ENCODE measurements around the gene RMP24.
A peak's percentile ranks its signal among the peaks of the same experiment; 100 is the strongest.

Gene RMP24

DNA sequence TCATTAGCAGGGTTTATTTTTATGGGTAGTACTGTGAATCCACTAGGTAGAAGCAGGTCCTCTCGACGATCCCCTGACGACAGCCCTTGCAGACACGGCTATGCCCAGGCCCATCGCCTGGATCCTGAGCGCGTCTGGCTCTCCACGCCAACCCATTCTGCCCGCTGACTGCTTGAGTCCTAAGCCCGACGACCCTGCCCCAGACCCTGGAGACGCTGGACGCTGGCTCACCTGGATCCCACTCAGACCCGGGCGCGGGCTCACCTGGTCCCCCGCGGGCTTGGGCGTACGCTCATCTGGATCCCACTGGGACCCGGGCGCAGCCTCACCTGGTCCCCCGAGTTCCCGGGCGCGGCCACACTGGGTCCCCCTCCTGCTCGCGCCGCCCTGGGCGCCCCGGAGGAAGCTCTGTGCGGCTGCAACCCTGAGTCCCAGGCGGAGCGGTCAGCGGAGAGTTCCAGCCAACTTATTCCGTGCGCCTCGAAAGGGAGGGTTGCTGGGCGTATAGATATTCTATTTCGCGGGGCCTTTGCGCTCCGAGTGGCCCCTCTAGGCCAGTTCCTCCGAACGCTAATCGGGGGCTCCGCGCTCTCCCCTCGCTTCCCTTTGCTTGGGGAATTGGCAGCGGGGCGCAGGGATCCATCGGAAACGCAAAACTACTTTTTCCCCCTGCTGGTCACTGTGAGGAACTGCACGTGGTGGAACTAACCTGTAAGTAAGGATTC lies 22.4 kb upstream of the RMP24 start (continued):
- TF ChIP-seq FLYWCH1 (CRISPR knock-in tag; IDR thresholded peaks at IDR 0.05) (no peak), KDM5A (IDR thresholded peaks at IDR 0.05; ENCODE audit: borderline replicate concordance, low read length) (no peak), PHF8 (CRISPR knock-in tag; IDR thresholded peaks at IDR 0.05) (peak; percentile 28; the same call in 1 of the 2 replicates), SATB2 (CRISPR knock-in tag; IDR thresholded peaks at IDR 0.05) (no peak), LCORL (IDR thresholded peaks at IDR 0.05) (no peak), LCORL (CRISPR knock-in tag; IDR thresholded peaks at IDR 0.05) (0 out of 2 replicates have a peak, but pooled peaks have one; percentile 30), ZNF777 (CRISPR knock-in tag; IDR thresholded peaks at IDR 0.05) (peak; percentile 52), CCDC6 (CRISPR knock-in tag; IDR thresholded peaks at IDR 0.05) (no peak), EEA1 (CRISPR knock-in tag; IDR thresholded peaks at IDR 0.05; ENCODE audit: borderline replicate concordance) (no peak), SKI (IDR thresholded peaks at IDR 0.05; ENCODE audit: partially characterized antibody) (no peak), ZZZ3 (CRISPR knock-in tag; IDR thresholded peaks at IDR 0.05; ENCODE audit: borderline replicate concordance) (no peak), ZNF501 (CRISPR knock-in tag; IDR thresholded peaks at IDR 0.05) (no peak), ZNF10 (CRISPR knock-in tag; IDR thresholded peaks at IDR 0.05; ENCODE audit: borderline replicate concordance, low read depth) (no peak), ZFY (CRISPR knock-in tag; IDR thresholded peaks at IDR 0.05) (0 out of 2 replicates have a peak, but pooled peaks have one; percentile 16), NONO (IDR thresholded peaks at IDR 0.05) (no peak), NONO (CRISPR knock-in tag; conservative IDR thresholded peaks at IDR 0.05) (peak; percentile 38; the same call in 1 of the 2 replicates), HES4 (CRISPR knock-in tag; IDR thresholded peaks at IDR 0.05; ENCODE audit: borderline replicate concordance) (peak; percentile 37; the same call in 1 of the 2 replicates), ZFYVE20 (CRISPR knock-in tag; IDR thresholded peaks at IDR 0.05; ENCODE audit: borderline replicate concordance, low read depth) (no peak)
- TF ChIP-seq, protein P1, sequence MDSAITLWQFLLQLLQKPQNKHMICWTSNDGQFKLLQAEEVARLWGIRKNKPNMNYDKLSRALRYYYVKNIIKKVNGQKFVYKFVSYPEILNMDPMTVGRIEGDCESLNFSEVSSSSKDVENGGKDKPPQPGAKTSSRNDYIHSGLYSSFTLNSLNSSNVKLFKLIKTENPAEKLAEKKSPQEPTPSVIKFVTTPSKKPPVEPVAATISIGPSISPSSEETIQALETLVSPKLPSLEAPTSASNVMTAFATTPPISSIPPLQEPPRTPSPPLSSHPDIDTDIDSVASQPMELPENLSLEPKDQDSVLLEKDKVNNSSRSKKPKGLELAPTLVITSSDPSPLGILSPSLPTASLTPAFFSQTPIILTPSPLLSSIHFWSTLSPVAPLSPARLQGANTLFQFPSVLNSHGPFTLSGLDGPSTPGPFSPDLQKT (CRISPR knock-in tag; IDR thresholded peaks at IDR 0.05; ENCODE audit: borderline replicate concordance), result no peak
- TF ChIP-seq, protein P2, sequence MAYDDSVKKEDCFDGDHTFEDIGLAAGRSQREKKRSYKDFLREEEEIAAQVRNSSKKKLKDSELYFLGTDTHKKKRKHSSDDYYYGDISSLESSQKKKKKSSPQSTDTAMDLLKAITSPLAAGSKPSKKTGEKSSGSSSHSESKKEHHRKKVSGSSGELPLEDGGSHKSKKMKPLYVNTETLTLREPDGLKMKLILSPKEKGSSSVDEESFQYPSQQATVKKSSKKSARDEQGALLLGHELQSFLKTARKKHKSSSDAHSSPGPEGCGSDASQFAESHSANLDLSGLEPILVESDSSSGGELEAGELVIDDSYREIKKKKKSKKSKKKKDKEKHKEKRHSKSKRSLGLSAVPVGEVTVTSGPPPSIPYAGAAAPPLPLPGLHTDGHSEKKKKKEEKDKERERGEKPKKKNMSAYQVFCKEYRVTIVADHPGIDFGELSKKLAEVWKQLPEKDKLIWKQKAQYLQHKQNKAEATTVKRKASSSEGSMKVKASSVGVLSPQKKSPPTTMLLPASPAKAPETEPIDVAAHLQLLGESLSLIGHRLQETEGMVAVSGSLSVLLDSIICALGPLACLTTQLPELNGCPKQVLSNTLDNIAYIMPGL (CRISPR knock-in tag; IDR thresholded peaks at IDR 0.05; ENCODE audit: borderline replicate concordance in 1 of 2, low read depth in 1 of 2), result peak; percentile 55 to 89; a peak in 3 of 4 replicates
- TF ChIP-seq, protein P3, sequence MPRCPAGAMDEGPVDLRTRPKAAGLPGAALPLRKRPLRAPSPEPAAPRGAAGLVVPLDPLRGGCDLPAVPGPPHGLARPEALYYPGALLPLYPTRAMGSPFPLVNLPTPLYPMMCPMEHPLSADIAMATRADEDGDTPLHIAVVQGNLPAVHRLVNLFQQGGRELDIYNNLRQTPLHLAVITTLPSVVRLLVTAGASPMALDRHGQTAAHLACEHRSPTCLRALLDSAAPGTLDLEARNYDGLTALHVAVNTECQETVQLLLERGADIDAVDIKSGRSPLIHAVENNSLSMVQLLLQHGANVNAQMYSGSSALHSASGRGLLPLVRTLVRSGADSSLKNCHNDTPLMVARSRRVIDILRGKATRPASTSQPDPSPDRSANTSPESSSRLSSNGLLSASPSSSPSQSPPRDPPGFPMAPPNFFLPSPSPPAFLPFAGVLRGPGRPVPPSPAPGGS (CRISPR knock-in tag; IDR thresholded peaks at IDR 0.05), result 0 out of 2 replicates have a peak, but pooled peaks have one; percentile 35
- TF ChIP-seq, protein P4, sequence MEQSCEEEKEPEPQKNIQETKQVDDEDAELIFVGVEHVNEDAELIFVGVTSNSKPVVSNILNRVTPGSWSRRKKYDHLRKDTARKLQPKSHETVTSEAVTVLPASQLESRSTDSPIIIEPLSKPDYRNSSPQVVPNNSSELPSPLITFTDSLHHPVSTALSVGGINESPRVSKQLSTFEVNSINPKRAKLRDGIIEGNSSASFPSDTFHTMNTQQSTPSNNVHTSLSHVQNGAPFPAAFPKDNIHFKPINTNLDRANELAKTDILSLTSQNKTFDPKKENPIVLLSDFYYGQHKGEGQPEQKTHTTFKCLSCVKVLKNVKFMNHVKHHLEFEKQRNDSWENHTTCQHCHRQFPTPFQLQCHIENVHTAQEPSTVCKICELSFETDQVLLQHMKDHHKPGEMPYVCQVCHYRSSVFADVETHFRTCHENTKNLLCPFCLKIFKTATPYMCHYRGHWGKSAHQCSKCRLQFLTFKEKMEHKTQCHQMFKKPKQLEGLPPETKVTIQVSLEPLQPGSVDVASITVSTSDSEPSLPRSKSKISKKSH (CRISPR knock-in tag; IDR thresholded peaks at IDR 0.05; ENCODE audit: borderline replicate concordance), result no peak
- TF ChIP-seq, protein P5, sequence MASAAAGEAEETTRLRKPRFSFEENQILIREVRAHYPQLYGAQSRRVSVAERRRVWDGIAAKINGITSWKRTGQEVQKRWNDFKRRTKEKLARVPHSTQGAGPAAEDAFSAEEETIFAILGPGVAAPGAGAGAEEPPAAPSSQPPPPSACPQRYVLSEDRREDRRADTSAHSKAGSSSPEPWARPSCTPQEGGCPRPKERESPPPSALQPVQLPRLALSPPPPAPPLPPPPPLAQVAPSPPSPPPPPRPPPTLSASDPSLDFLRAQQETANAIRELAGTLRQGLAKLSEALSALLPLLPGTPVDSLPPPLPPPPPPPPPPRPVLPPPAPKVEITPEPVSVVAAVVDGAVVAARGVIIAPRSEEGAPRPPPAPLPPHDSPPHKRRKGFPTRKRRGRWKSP (CRISPR knock-in tag; IDR thresholded peaks at IDR 0.05), result peak; percentile 55; the same call in 1 of the 2 replicates
